ENCODE data around the gene C9orf43. TPM values are rescaled to one million over a fixed set of nuclear protein-coding genes. Genes with fewer than 3 reads are reported as not detected.

C9orf43 gene
- total RNA-seq, 3 donors from 2014 or later (not counting 1 experiment from before 2014, with no cell fraction given), result 0.45 to 0.71 (median 0.50) TPM

DNA sequence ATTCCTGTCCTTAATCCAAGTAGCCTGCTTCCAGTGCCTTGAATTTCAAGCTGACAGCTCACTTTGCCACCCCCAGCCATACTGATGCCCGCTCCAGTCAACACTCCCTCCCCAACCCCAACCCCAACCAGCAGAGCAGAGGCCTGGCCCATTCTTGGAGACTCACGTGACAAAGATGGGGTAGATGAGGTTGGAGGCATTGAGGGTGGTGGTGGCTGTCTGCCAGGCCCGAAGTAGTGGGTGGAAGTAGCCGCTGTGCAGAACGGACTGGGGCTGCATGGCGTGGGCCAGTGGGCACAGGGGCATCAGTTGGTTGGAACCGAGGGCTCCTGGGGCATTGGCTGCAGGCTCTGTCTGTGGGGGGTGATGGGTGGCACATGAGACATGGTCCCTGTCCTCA is 17.3 kb upstream of the C9orf43 start:
- Mint-ChIP-seq H3K4me3 (no peak overlapping the region), H3K36me3 (no peaks in the 10 kb centered on the region), H3K4me1 (peaks cover 0 to 15% of the 10 kb centered on the region in 2 donors), H3K9me3 (no peaks in the 10 kb centered on the region), H3K27me3 (ENCODE audit: low read depth in 2 of 2) (no peaks in the 10 kb centered on the region), H3K27ac (no peak overlapping the region)
- Histone ChIP-seq H3K9me3 (ENCODE audit: control insufficient read depth, insufficient read depth, low read length) (no peaks in the 10 kb centered on the region), H3K27ac (ENCODE audit: low read length) (no peak overlapping the region), H3K4me1 (ENCODE audit: control insufficient read depth, insufficient read depth, low read length) (no peaks in the 10 kb centered on the region), H3K36me3 (ENCODE audit: control insufficient read depth, insufficient read depth, low read length) (peaks cover 39% of the 10 kb centered on the region), H3K27me3 (ENCODE audit: control insufficient read depth, insufficient read depth, low read length) (no peaks in the 10 kb centered on the region), H3K4me3 (ENCODE audit: low read length) (no peak overlapping the region)
- intact Hi-C loops (cut with micrococcal nuclease), result no loop called here
- TF ChIP-seq, protein P1, sequence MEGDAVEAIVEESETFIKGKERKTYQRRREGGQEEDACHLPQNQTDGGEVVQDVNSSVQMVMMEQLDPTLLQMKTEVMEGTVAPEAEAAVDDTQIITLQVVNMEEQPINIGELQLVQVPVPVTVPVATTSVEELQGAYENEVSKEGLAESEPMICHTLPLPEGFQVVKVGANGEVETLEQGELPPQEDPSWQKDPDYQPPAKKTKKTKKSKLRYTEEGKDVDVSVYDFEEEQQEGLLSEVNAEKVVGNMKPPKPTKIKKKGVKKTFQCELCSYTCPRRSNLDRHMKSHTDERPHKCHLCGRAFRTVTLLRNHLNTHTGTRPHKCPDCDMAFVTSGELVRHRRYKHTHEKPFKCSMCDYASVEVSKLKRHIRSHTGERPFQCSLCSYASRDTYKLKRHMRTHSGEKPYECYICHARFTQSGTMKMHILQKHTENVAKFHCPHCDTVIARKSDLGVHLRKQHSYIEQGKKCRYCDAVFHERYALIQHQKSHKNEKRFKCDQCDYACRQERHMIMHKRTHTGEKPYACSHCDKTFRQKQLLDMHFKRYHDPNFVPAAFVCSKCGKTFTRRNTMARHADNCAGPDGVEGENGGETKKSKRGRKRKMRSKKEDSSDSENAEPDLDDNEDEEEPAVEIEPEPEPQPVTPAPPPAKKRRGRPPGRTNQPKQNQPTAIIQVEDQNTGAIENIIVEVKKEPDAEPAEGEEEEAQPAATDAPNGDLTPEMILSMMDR (IDR thresholded peaks at IDR 0.05), result no peak
- no peak for DNase-seq
- 95% methylated on average over 6 of the region's 7 CpGs for WGBS (ENCODE audit: insufficient coverage)
- ATAC-seq, result no peak

DNA sequence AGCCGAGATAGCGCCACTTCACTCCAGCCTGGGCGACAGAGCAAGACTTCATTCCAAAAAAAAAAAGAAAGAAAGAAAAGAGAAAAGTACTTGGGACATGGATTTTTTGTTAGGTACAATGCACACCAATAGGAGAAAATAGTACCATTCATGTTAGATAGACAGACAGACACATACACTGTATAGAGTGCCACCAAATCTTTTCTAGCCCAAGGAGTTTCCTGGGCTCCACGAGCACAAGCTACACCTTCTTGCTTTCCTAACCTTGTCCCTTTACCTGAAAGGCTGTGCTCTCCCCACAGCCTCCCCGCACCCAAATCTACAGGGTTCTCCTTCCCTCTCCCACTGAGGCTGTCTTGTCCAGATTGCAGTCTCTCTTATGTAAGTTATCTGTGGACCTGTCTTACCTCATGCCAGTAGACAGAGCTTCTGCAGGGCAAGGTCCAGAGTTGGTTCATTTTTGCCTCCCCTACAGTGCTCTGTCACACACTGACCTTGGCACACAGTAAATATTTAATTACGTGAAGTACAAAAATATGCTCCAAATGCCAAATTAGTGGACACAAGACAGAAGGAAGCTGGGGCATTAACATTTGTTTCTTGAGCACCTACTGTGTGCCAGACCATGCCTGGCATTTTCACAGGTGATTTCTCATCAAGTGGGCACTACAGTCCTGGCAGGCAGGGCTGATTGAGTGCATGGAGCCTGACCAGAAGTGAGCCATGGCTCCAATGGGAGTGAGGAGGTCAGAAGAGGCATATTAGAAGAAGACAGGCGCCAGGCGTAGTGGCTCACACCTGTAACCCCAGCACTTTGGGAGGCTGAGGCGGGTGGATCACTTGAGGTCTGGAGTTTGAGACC is 15.3 kb upstream of the C9orf43 start:
- DNase-seq (no peak), ATAC-seq (no peak)
- Histone ChIP-seq H3K27me3 (ENCODE audit: control insufficient read depth, insufficient read depth, low read length) (no peaks in the 10 kb centered on the region), H3K4me1 (ENCODE audit: control insufficient read depth, insufficient read depth, low read length) (peaks cover 4% of the 10 kb centered on the region), H3K4me3 (ENCODE audit: low read length) (no peak overlapping the region), H3K36me3 (ENCODE audit: control insufficient read depth, insufficient read depth, low read length) (peaks cover 23% of the 10 kb centered on the region), H3K9me3 (ENCODE audit: control insufficient read depth, insufficient read depth, low read length) (no peaks in the 10 kb centered on the region), H3K27ac (ENCODE audit: low read length) (no peak overlapping the region)
- TF ChIP-seq, protein P1 (IDR thresholded peaks at IDR 0.05), result no peak
- Mint-ChIP-seq H3K4me3 (no peak overlapping the region), H3K27me3 (ENCODE audit: low read depth in 2 of 2) (no peaks in the 10 kb centered on the region), H3K36me3 (no peaks in the 10 kb centered on the region), H3K9me3 (no peaks in the 10 kb centered on the region), H3K27ac (no peak overlapping the region), H3K4me1 (peaks cover 0 to 27% of the 10 kb centered on the region in 2 donors)
- 97% methylated on average over 9 of the region's 9 CpGs for WGBS (ENCODE audit: insufficient coverage)
- intact Hi-C loops (cut with micrococcal nuclease), result no loop called here

DNA sequence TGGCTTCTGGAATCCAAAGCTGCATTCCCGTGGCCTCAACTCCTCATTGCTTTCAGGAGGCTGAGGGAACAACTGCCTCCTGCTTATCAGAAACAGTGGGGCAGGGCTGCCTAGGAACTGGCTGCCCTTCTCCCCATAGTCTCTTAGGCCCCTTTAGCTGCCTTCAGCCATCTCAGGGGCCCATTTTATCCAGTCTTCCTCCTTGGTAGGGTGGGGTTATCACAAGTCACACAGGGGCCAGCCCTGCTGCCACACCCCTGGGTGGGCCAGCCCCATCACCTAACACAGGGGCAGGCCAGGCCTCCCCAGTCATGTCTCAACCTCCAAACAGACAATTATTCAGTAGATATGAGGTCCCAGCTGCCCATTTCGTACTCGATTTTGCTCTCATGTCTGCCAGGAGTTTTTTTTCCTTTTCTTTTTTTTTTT is 13.3 kb upstream of the C9orf43 start:
- H3K4me1 ChIP-seq (ENCODE audit: control insufficient read depth, insufficient read depth, low read length), result peaks cover 16% of the 10 kb centered on the region
- no peaks in the 10 kb centered on the region for H3K9me3 ChIP-seq (ENCODE audit: control insufficient read depth, insufficient read depth, low read length)
- H3K4me3 ChIP-seq (ENCODE audit: low read length), result no peak overlapping the region
- WGBS (ENCODE audit: insufficient coverage), result 88% methylated on average over 3 of the region's 3 CpGs
- no peak for ATAC-seq
- intact Hi-C loops (cut with micrococcal nuclease), result no loop called here
- H3K27me3 Mint-ChIP-seq (ENCODE audit: low read depth in 2 of 2), result no peaks in the 10 kb centered on the region
- DNase-seq, result no peak
- H3K27ac Mint-ChIP-seq, result no peak overlapping the region
- H3K36me3 ChIP-seq (ENCODE audit: control insufficient read depth, insufficient read depth, low read length), result peaks cover 4% of the 10 kb centered on the region
- TF ChIP-seq, protein P1 (IDR thresholded peaks at IDR 0.05), result no peak
- H3K36me3 Mint-ChIP-seq, result no peaks in the 10 kb centered on the region
- peaks cover 6 to 32% of the 10 kb centered on the region in 2 donors for H3K4me1 Mint-ChIP-seq
- H3K27ac ChIP-seq (ENCODE audit: low read length), result no peak overlapping the region
- H3K27me3 ChIP-seq (ENCODE audit: control insufficient read depth, insufficient read depth, low read length), result no peaks in the 10 kb centered on the region
- H3K9me3 Mint-ChIP-seq, result no peaks in the 10 kb centered on the region
- H3K4me3 Mint-ChIP-seq, result no peak overlapping the region
